NCI-H82 (cell line): Measurements from ENCODE around the gene VGLL4.

Experiments used
- DNase-seq: peaks from one replicate; lab custom pipeline; 2025; lab: John Stamatoyannopoulos, UW

The VGLL4 gene

DNA sequence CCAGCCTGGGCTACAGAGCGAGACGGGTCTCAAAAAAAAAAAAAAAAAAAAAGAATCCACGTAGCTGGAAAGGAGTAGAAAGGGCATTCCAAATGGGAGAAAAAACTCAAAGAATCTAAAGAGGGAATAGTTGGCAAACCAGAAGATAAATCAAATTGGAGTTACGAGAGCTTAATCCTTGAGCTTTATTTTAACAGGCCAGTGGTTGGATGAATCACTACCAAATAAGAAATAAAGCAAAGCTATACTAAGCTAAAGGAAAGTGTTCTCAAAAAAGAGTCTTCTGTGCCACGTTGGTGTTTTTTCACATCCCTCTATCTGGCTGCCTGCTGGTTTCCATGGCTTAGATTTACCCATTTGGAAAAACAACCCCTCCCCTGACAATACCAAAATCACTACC is 14.0 kb downstream of the VGLL4 start:
- no peak for DNase-seq

- DNase-seq: no peak
These were observed 16.1 kb downstream of the VGLL4 start for GRCh38 chr3:11627612-11628011.

DNA sequence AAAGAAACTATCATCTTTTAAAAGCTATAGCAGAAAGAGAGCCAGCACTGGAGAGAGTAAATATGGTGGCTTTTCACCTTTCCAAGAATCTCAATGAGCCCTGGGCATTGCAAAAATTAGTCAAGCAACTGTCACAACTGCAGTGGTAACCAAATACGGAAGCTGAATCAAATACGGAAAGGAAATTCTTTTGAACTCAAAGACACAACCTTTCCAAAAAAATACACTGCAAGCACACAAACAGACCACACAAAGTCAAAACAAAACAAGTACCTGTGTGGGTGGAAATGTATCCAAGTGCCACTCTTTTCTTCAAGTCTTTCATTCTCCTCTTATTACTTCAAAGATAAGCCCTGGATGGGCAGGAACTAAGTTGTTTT is 17.6 kb downstream of the VGLL4 start:
- DNase-seq: no peak

GRCh38 chr3:11625376-11626083 is 18.2 kb downstream of the VGLL4 start:
- DNase-seq: no peak

- peak; percentile 41 for DNase-seq
These were observed 18.9 kb downstream of the VGLL4 start for GRCh38 chr3:11624704-11625375.

GRCh38 chr3:11624161-11624560 is 19.6 kb downstream of the VGLL4 start:
- DNase-seq: no peak

- peak; percentile 92 for DNase-seq
These were observed 20.8 kb downstream of the VGLL4 start for GRCh38 chr3:11622586-11623550.

DNA sequence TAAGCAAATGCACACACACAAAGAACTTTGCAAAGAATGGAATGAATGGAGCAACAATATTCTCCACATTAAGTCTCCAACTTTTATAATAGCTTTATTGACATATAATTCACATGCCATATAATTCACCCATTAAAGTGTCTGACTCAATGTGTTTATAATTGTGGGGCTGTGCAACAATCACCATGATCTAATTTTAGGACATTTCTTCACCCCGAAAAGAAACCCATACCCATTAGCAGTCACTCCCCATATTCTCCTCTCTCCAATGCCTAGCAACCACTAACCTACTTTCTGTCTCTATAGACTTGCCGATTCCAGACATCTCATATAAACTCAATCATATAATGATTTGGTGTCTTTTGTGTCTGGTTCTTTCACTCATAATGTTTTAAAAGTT is 22.6 kb downstream of the VGLL4 start:
- no peak for DNase-seq

DNA sequence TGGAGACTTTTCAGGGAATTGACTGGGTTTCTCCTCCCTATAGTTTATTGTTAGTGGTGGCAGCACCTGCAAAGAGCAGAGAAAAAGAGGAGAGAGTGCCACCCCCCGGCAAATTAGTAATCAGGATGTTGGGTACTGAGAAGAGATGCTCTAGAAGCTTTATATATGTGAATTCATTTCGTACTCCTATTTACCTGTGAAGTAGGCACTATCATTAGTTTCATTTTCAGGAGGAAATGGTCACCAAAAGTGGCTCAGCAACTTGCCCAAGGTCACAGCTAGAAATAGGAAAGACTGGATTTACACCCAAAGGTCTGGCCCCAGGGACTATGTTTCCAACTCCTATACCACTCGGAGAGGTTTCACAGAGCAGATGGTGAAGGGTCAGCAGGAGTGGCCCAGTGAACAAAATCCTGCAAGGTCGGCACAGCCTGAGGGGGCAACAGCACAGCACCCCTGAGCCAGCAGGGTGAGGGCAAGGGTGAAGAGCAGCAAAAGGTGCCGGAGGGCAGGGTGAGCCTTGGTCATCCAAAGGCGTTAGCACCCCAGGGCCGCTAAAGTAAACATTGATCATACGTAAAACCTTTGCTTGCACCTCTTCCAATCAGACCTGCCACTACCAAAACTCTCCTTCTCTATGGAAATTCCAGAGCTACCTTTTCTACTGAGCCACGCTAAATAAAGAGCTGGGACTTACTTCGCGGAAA is 23.6 kb downstream of the VGLL4 start:
- DNase-seq: no peak

- DNase-seq: no peak
These were observed 24.3 kb downstream of the VGLL4 start for GRCh38 chr3:11619461-11619860.

DNA sequence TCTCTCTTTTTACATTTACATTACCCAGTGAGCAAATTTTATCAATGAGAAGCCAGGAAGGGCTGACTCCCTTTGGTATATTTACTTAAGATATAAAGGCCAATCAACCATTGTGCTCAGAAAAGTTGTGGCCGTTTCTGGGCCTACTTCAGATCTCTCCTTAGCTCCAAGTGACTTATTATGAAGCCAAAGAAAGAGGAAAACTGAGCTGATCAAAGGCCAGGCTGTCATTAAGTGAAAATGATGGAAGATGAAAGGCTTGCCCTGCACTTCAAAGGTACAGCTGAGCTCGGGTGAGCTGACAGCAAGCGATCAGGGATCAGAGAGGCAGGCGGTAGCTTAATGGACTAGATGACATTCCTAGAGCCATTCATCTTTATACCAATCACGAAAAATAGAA is 24.8 kb downstream of the VGLL4 start:
- peak; percentile 32 for DNase-seq

DNA sequence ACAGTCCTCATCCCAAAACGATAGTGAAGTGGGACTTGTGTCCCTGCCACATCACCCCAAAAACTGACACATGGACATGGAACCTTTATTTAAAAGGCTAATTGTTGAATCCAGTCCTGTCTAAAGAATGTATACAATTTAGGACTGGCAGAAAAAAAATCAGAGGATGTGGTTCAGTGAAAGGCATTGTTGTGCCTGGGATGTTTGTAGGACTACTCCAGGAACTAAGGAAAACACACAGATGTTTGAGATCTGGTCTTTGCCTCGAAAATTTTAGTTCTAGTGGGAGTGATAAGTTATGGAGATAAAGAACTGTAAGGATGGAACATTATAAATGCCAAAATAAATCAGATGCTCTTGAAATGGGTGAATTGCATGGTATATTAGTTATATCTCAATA is 27.2 kb downstream of the VGLL4 start:
- no peak for DNase-seq

- DNase-seq: no peak
These were observed 29.7 kb downstream of the VGLL4 start for GRCh38 chr3:11613851-11614487.

- peak; percentile 59 for DNase-seq
These were observed 30.4 kb downstream of the VGLL4 start for GRCh38 chr3:11613319-11613718.

DNA sequence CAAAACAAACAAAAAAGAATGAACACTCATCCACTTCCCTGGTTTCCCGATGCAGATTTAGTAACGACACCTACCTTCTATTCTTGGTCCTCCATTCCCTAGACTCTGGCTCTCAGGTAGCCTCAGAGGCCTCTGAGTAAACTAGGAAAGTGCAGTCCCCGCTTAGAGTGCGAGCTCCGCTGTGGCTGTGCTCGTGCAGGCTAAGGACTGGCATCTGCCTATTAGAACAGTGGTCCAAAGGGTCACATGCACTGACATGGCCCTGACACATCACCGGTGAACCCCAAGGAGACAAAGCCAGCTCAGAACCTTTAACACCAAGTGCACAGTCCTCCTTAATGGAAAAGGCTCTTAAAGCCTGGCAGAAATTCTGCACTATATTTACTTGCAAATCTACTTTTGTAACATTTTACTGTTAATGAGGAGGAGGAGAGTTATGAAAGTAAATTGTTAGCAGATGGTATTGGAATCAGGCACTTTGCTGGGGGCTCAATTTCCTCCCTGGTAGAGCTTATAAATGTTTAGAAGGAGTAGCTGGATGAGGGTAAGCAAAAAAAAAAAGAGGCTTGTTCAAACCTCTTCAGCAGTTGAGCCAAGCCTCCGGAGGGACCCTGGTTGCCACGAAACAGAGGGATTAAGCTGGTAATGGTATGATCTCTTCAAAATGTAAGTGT is 31.1 kb downstream of the VGLL4 start:
- peak; percentile 74 for DNase-seq

GRCh38 chr3:11611341-11611799 is 32.3 kb downstream of the VGLL4 start:
- peak; percentile 90 for DNase-seq

DNA sequence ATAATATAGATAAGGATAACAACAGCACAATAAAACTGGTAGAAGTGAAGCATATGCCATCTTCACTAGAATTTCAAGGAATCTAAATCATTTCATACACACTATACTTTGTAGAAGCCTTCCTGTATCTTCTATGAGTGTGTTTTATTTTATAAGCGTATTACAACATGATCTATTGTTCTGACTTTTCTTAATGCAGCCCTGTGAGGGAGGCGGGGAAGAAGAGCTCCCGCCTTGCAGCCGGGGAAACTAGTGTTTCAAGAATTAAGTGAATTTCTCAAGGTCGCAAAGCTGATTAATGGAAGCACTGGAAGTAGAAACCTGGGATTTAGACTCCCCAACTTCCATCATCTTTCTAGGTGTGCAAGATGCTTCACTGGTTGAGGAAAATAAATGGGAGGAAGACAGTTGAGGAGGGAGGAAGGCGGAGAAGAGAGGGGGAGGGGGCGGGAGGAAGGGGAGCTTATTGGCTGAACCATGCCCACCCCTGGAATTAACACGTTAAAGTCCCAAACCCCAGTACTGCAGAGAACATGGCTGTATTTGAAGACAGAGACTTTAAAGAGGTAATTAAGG is 32.9 kb downstream of the VGLL4 start:
- peak; percentile 97 for DNase-seq

DNA sequence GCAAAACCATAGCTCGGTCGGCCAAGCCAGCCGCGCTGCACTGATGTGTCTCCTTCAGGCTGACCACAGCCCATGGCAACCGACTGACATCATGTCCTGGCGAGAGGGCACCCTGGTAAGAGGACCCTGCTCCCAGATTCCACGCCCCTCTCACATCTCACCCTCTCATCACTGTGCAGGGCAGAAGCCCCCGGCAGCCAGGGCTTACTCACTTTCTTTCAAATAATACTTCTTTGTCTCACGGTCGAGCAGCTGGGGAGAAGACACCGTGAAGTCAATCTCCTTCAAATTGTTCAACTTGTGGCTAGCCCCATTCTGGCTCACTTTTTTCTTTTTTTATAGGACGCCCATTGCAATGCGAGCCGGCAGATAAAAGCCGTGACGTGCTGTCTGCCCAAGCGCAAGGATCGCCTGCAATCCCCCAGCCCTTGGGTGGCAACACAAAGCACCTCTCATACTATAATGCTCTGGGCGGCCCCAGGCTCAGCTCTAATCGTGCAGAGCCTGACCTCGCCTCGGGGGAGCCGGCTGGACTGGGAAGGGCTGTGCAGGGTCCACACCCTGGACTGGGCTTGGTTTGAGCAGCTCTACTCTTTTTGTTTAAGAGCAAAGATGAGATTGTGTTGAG is 33.6 kb downstream of the VGLL4 start:
- peak; percentile 88 for DNase-seq

GRCh38 chr3:11609481-11609880 is 34.2 kb downstream of the VGLL4 start:
- peak; percentile 89 for DNase-seq

GRCh38 chr3:11607816-11608215 is 35.9 kb downstream of the VGLL4 start:
- peak; percentile 64 for DNase-seq
